AG04450 (cell line): ENCODE results near the gene MRPL18. TPM values are rescaled to one million over a fixed set of nuclear protein-coding genes. Genes with fewer than 3 reads are reported as not detected.
A peak's percentile ranks its signal among the peaks of the same experiment; 100 is the strongest.

Experiments used
- CTCF ChIA-PET: fragments of 300-600, 350-600 bp; formaldehyde crosslinking; extraction: SDS; loops from one replicate; lab custom pipeline; 2022; ENCODE audit warnings: antibody characterized with exemption, inconsistent platforms; lab: Charles Lee
- POLR2A ChIA-PET: fragments of 350-600 bp; formaldehyde crosslinking; extraction: SDS; loops from one replicate; lab custom pipeline; 2021; ENCODE audit warnings: antibody characterized with exemption, inconsistent platforms; lab: Yijun Ruan, JAX
- DNase-seq: peaks from one replicate; pipeline ENCODE4 v3.0.0-alpha.2; 2011; ENCODE audit warnings: low read depth, low spot score
- H3K27ac ChIP-seq: one replicate; pipeline ENCODE4 v1.5.1; 2012; ENCODE audit warnings: low read depth, low read length, control low read depth
- H3K27me3 ChIP-seq: one replicate; pipeline ENCODE4 v1.6.0; 2012; ENCODE audit warnings: low read length; ENCODE audit not compliant: control insufficient read depth, insufficient read depth
- H3K4me3 ChIP-seq: 2 replicates; pipeline ENCODE4 v1.5.1; 2011; ENCODE audit warnings: mild to moderate bottlenecking, low read depth, low read length, control low read depth
- H3K9me3 ChIP-seq: 2 replicates; pipeline ENCODE4 v1.5.1; 2012; ENCODE audit warnings: low read length; ENCODE audit not compliant: control insufficient read depth, insufficient read depth
- CTCF ChIP-seq: IDR thresholded peaks from 2 replicates; pipeline ENCODE4 v1.5.1; 2011; ENCODE audit warnings: low read depth, low read length, control low read depth, inconsistent platforms
- polyA plus RNA-seq: library from polyadenylated mRNA; depleted of rRNA; stranded (reverse); fragments of >200 nt; gene quantifications from 2 replicates; pipeline ENCODE4 v1.2.3, GENCODE V29; 2011; rRNA removed
- small RNA-seq: library from RNA; depleted of rRNA; stranded (forward); fragments of <200 nt; gene quantifications from one replicate; pipeline ENCODE3, GENCODE V24; 2012; ENCODE audit warnings: low read depth; ENCODE audit not compliant: insufficient read length

The MRPL18 gene
- polyA plus RNA-seq, 1 experiment: 96.7 TPM

GRCh38 chr6:159838020-159838744 lies 47.9 kb downstream of the MRPL18 start:
- no peak for DNase-seq
- no peaks in the 10 kb centered on the region for H3K27me3 ChIP-seq
- no peak overlapping the region for H3K4me3 ChIP-seq
- H3K27ac ChIP-seq: no peak overlapping the region
- POLR2A ChIA-PET: no interaction called here
- CTCF ChIA-PET: no interaction called here
- H3K9me3 ChIP-seq: peaks cover 8% of the 10 kb centered on the region; the same call in 1 of the 2 replicates
- TF ChIP-seq CTCF: no peak

DNA sequence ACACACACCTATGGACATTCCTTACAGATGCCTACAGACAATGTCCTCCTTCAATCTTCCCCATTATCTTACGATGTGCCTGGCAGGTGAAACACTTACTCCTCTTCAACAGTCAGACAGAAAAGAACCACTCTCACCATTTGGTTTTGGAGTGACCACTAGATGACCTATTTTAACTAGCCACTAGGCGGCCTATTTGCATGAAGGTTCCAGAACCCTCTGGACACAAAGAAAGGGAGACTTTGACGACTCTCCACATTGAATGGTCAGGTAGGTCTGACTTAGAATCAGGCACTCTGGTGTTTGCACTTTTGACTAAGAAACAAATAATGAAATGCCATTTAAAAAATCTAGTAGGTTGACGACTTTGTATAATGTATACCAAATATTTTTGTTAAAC lies 51.8 kb downstream of the MRPL18 start:
- peaks cover 2% of the 10 kb centered on the region; the same call in 1 of the 2 replicates for H3K9me3 ChIP-seq
- no peak overlapping the region for H3K27ac ChIP-seq
- H3K4me3 ChIP-seq: no peak overlapping the region
- no peak for DNase-seq
- TF ChIP-seq CTCF: peak; percentile 43
- POLR2A ChIA-PET: no interaction called here
- H3K27me3 ChIP-seq: no peaks in the 10 kb centered on the region
- CTCF ChIA-PET: no interaction called here

DNA sequence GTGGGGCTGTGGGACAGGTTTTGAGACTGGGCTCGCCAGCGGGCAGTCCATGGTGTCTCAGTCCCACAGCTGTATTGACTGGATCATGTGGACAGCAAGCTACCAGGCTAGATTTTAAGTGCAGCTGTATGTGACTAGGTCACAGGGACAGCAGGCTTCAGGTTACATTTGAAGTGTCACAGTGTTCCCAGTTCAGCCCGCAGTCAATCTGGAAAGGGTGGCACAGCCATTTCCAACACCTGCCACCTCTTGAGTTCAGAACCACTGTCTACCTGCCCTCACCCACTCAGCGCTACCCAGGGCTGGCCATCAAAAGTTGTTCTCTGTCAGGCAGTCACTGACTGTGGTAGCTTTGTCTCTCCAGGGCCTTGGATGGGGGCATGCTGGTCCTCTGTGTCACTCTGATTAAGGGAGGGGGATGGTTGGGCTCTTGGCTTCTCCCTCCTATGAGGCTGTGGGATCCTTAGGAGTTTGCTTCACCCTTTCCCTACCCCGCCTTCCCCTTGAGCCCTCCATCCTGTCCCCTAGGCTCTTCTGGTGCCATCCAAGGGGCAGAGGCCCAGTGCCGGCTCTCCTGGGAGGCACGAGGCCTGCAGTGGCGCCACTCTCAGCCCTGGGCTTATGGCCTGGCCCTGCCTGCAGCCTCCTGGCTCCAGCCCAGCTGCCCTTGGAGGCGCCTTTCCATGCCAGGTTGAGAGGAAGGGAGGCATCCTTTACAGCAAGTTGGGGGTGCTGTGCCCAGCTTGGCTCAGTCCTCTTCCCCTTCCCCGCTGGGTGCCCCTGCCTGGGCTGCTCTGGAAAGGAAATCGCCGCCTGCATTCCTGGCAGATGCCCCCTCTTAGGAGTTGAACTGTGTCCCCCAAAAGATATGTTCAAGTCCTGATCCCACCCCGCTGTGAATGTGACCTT lies 54.7 kb downstream of the MRPL18 start:
- ChIA-PET POLR2A (no interaction called here), CTCF (interaction anchor here (0.5 kb wide), 1 partner anchor 191 kb away, joined by 4 read pairs; no protein-coding TSS in a partner anchor)
- H3K27ac ChIP-seq: no peak overlapping the region
- no peaks in the 10 kb centered on the region for H3K27me3 ChIP-seq
- H3K4me3 ChIP-seq: no peak overlapping the region
- no peak for DNase-seq
- TF ChIP-seq CTCF: no peak
- H3K9me3 ChIP-seq: peaks cover 5% of the 10 kb centered on the region; the same call in 1 of the 2 replicates

Small RNAs within 50 kb of the gene (small RNA-seq; reads per million reads assigned to genes)
- gene SNORA20 (840 reads per million, percentile 96 among the genes with 10 or more reads in this experiment), gene SNORA29 (not detected)

Other genes starting within 250 kb of the MRPL18 start
- gene SOD2, start 97.2 kb upstream of the MRPL18 start, polyA plus RNA-seq: 126 and 194 TPM in 2 replicates
- gene WTAP, start 63.0 kb upstream of the MRPL18 start, polyA plus RNA-seq: 38.5 and 45.7 TPM in 2 replicates
- gene ACAT2, start 28.4 kb upstream of the MRPL18 start, polyA plus RNA-seq: 36.9 and 39.9 TPM in 2 replicates
- gene TCP1, start 865 bp upstream of the MRPL18 start, polyA plus RNA-seq: 132 and 182 TPM in 2 replicates
- gene PNLDC1, start 9.8 kb downstream of the MRPL18 start, polyA plus RNA-seq: 0.11 and 0.19 TPM in 2 replicates
- gene MAS1, start 100.5 kb downstream of the MRPL18 start, polyA plus RNA-seq: not detected in 2 replicates
- gene IGF2R, start 178.6 kb downstream of the MRPL18 start, polyA plus RNA-seq: 40.9 and 59.4 TPM in 2 replicates